ENCODE results near the gene CD3E. TPM values are rescaled to one million over a fixed set of nuclear protein-coding genes. Genes with fewer than 3 reads are reported as not detected.

The CD3E gene
- total RNA-seq, 3 donors from 2014 or later = 0.66 to 6.0 (median 2.1) TPM

DNA sequence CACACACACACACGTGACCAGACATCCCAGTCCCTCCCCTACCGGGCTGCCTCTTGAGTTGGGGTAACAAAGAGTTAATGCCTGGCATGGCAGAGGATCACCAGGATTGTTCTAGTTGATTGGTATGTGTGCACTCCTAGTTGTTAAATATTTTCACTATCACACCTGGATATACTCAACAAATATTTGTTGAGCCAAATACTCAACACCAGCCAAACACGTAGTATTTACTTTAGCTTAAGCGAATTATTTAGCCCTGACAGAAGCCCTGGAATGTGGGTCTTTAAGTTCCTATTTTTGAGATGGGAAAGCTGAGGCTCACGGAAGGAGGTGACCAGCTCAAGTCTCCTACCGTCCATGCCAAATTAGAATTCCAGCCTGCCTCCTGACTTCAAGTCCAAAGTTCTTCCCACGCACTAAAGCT lies 10.5 kb downstream of the CD3E start:
- Histone ChIP-seq H3K4me3 (no peak overlapping the region), H3K27ac (no peak overlapping the region), H3K27me3 (peaks cover 0 to 3% of the 10 kb centered on the region in 2 donors), H3K9me3 (no peaks in the 10 kb centered on the region), H3K4me1 (no peaks in the 10 kb centered on the region), H3K36me3 (no peaks in the 10 kb centered on the region)
- TF ChIP-seq, protein P1, sequence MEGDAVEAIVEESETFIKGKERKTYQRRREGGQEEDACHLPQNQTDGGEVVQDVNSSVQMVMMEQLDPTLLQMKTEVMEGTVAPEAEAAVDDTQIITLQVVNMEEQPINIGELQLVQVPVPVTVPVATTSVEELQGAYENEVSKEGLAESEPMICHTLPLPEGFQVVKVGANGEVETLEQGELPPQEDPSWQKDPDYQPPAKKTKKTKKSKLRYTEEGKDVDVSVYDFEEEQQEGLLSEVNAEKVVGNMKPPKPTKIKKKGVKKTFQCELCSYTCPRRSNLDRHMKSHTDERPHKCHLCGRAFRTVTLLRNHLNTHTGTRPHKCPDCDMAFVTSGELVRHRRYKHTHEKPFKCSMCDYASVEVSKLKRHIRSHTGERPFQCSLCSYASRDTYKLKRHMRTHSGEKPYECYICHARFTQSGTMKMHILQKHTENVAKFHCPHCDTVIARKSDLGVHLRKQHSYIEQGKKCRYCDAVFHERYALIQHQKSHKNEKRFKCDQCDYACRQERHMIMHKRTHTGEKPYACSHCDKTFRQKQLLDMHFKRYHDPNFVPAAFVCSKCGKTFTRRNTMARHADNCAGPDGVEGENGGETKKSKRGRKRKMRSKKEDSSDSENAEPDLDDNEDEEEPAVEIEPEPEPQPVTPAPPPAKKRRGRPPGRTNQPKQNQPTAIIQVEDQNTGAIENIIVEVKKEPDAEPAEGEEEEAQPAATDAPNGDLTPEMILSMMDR (IDR thresholded peaks at IDR 0.05) = no peak
- no peak for TF ChIP-seq POLR2AphosphoS5 (IDR thresholded peaks at IDR 0.05)
- no peak for TF ChIP-seq POLR2A (IDR thresholded peaks at IDR 0.05)
- DNase-seq (ENCODE audit: low spot score in 2 of 2) = no peak
- intact Hi-C loops (cut with DNase I; ENCODE audit: low total_unique reads) = no loop called here

DNA sequence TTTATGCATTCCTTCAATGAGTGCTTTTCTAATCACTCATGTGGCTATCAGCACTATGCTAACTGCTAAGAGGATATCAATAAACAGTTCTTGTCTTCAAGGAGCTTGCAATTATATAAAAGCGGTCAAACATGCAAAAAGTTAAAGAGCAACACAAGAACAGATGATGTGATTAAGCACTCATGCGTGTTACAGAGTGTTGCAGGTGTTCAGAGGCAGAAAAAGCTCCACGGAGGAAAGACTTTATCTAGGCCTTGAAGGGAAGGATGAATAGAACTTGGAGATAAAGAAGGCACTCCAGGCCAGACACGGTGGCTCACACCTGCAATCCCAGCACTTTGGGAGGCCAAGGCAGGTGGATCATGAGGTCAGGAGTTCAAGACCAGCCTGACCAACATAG lies 13.6 kb downstream of the CD3E start:
- Histone ChIP-seq H3K4me1 (no peaks in the 10 kb centered on the region), H3K9me3 (no peaks in the 10 kb centered on the region), H3K27me3 (no peaks in the 10 kb centered on the region), H3K27ac (no peak overlapping the region), H3K36me3 (no peaks in the 10 kb centered on the region), H3K4me3 (no peak overlapping the region)
- intact Hi-C loops (cut with DNase I; ENCODE audit: low total_unique reads) = no loop called here
- no peak for DNase-seq (ENCODE audit: low spot score in 2 of 2)
- TF ChIP-seq POLR2A (IDR thresholded peaks at IDR 0.05) (no peak), POLR2AphosphoS5 (IDR thresholded peaks at IDR 0.05) (no peak)
- TF ChIP-seq, protein P1 (IDR thresholded peaks at IDR 0.05) = no peak

DNA sequence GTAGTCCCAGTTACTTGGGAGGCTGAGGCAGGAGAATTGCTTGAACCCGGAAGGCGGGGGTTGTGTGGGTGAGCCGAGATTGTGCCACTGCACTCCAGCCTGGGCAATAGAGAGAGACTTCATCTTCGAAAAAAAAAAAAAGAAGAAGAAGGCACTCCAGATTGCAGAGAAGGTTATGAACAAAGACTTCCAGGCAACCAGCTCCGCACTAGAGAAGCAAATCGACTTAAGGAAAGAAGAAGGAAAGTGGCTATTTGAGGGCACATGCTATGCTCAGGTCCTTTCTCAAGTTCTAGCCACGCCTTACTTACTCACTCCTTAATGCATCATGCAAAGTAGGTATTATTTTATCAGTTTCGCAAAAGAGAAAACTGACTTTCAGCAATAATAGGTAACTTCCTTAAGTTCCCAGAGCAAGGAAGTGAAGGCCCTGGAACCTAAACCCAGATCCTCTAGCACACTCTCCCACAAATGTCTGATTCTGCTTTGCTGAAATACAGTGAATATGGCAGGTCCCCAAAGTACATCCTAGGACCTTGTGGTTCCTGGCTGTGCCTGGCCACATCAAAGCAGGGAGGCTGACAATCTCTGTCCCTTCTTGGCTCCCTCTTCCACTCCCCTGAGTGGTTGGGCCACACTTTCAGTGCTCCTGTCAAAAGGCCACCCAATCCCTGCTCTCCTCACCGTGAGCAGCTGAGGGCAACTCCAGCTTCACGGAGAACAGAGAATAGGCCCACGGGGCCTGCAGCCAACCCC lies 14.2 kb downstream of the CD3E start:
- no peaks in the 10 kb centered on the region for H3K4me1 ChIP-seq
- DNase-seq (ENCODE audit: low spot score in 2 of 2) = no peak

DNA sequence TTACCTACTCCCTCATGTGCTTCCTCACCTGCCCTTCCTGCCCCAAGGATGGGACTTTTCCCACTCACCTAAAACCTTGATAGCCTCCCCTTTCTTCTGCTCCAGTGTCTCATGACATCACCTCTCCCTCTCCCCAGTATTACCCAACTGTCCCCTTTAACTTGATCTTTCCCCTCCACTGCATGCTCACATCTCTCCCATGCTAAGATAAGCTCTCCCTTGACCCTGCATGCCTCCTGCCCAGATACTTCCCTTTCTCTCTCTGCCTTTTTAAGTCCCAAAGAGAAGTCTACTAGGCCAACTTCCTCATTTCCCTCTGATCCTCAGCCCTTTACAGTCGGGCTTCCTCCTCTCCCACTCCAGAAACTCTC lies 14.8 kb downstream of the CD3E start:
- no peaks in the 10 kb centered on the region for H3K9me3 ChIP-seq
- H3K4me1 ChIP-seq = no peaks in the 10 kb centered on the region
- intact Hi-C loops (cut with DNase I; ENCODE audit: low total_unique reads) = no loop called here
- no peaks in the 10 kb centered on the region for H3K27me3 ChIP-seq
- H3K4me3 ChIP-seq = no peak overlapping the region
- no peak overlapping the region for H3K27ac ChIP-seq
- no peak for DNase-seq (ENCODE audit: low spot score in 2 of 2)
- no peak for TF ChIP-seq POLR2AphosphoS5 (IDR thresholded peaks at IDR 0.05)
- no peak for TF ChIP-seq POLR2A (IDR thresholded peaks at IDR 0.05)
- TF ChIP-seq, protein P1 (IDR thresholded peaks at IDR 0.05) = no peak
- no peaks in the 10 kb centered on the region for H3K36me3 ChIP-seq

More for the DNA sequence above, 14.2 kb downstream of the CD3E start:
- intact Hi-C loops (cut with DNase I; ENCODE audit: low total_unique reads) = no loop called here
- Histone ChIP-seq H3K36me3 (no peaks in the 10 kb centered on the region), H3K27ac (no peak overlapping the region), H3K9me3 (no peaks in the 10 kb centered on the region), H3K4me3 (no peak overlapping the region), H3K27me3 (no peaks in the 10 kb centered on the region)
- TF ChIP-seq POLR2AphosphoS5 (IDR thresholded peaks at IDR 0.05) (no peak), POLR2A (IDR thresholded peaks at IDR 0.05) (no peak)
- TF ChIP-seq, protein P1 (IDR thresholded peaks at IDR 0.05) = no peak

DNA sequence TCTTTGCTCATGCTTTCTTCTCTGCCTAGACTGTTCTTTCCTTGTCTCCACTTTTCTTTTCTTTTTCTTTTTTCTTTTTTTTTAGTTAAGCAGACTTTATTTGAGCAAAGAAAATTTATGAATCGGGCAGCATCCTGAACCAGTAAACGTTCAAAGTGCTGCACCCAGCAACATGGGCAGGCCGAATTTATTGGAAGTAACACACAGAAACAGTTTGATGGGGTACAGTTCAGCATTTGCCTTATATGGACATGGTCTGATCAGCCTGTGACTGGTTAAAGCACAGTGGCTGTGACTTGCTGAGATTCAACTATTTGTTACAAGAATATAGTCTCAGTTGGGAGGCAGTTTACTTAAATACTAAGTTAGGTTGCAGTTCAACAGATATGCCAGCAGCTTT lies 16.0 kb downstream of the CD3E start:
- H3K9me3 ChIP-seq = no peaks in the 10 kb centered on the region
- no peaks in the 10 kb centered on the region for H3K36me3 ChIP-seq
- TF ChIP-seq, protein P1 (IDR thresholded peaks at IDR 0.05) = no peak
- TF ChIP-seq POLR2A (IDR thresholded peaks at IDR 0.05) = no peak
- no peak for TF ChIP-seq POLR2AphosphoS5 (IDR thresholded peaks at IDR 0.05)
- H3K4me3 ChIP-seq = no peak overlapping the region
- intact Hi-C loops (cut with DNase I; ENCODE audit: low total_unique reads) = no loop called here
- H3K4me1 ChIP-seq = no peaks in the 10 kb centered on the region
- DNase-seq (ENCODE audit: low spot score in 2 of 2) = no peak
- H3K27me3 ChIP-seq = no peaks in the 10 kb centered on the region
- no peak overlapping the region for H3K27ac ChIP-seq
